Kidney capillary endothelial cell (primary cell): ENCODE data around the gene IMPG1.

ENCODE experiments used
- DNase-seq: peaks from one replicate; pipeline ENCODE4 v3.0.0-alpha.2; 2018; ENCODE audit warnings: low spot score

IMPG1 gene

GRCh38 chr6:76072562-76072961, at the start of gene IMPG1:
Gene IMPG1 (minus strand): TSS chr6:76072662. CDS start chr6:76072488, 174 bp downstream.
- DNase-seq = no peak

- no peak for DNase-seq
Measured at GRCh38 chr6:76120302-76120701, 47.8 kb upstream of the IMPG1 start.

GRCh38 chr6:76073281-76073680, 819 bp upstream of the IMPG1 start:
- no peak for DNase-seq

GRCh38 chr6:76057469-76057868, 15.0 kb downstream of the IMPG1 start:
- DNase-seq = no peak

- no peak for DNase-seq
Measured at GRCh38 chr6:76052314-76052713, 20.1 kb downstream of the IMPG1 start.

GRCh38 chr6:76043690-76044089, 28.8 kb downstream of the IMPG1 start:
- no peak for DNase-seq

- DNase-seq = no peak
Measured at GRCh38 chr6:76035713-76036112, 36.7 kb downstream of the IMPG1 start.

GRCh38 chr6:76026101-76026500, 46.4 kb downstream of the IMPG1 start:
- no peak for DNase-seq

GRCh38 chr6:76014626-76015530, 57.6 kb downstream of the IMPG1 start:
- DNase-seq = no peak

GRCh38 chr6:76004202-76004601, 68.3 kb downstream of the IMPG1 start:
- DNase-seq = no peak

- no peak for DNase-seq
Measured at GRCh38 chr6:76003686-76004085, 68.8 kb downstream of the IMPG1 start.

GRCh38 chr6:76003113-76003512, 69.3 kb downstream of the IMPG1 start:
- no peak for DNase-seq

- no peak for DNase-seq
Measured at GRCh38 chr6:76000629-76001028, 71.8 kb downstream of the IMPG1 start.

GRCh38 chr6:75997696-75998095, 74.8 kb downstream of the IMPG1 start:
- DNase-seq = no peak

- DNase-seq = no peak
Measured at GRCh38 chr6:75993236-75994162, 79.0 kb downstream of the IMPG1 start.

- no peak for DNase-seq
Measured at GRCh38 chr6:75991941-75992340, 80.5 kb downstream of the IMPG1 start.

- DNase-seq = no peak
Measured at GRCh38 chr6:75986935-75987334, 85.5 kb downstream of the IMPG1 start.

- DNase-seq = no peak
Measured at GRCh38 chr6:75975904-75976303, 96.6 kb downstream of the IMPG1 start.

- DNase-seq = no peak
Measured at GRCh38 chr6:75970093-75970492, 102.4 kb downstream of the IMPG1 start.

- no peak for DNase-seq
Measured at GRCh38 chr6:75968143-75968542, 104.3 kb downstream of the IMPG1 start.

GRCh38 chr6:75963569-75963968, 108.9 kb downstream of the IMPG1 start:
- no peak for DNase-seq

GRCh38 chr6:75952128-75952527, 120.3 kb downstream of the IMPG1 start:
- no peak for DNase-seq

GRCh38 chr6:75947935-75948334, 124.5 kb downstream of the IMPG1 start:
- DNase-seq = no peak
